ENCODE results near the gene TMPRSS2. TPM values are rescaled to one million over a fixed set of nuclear protein-coding genes. Genes with fewer than 3 reads are reported as not detected.

The TMPRSS2 gene
- total RNA-seq, 4 donors from 2014 or later, result not detected

GRCh38 chr21:41509733-41510132 lies 1.8 kb upstream of the TMPRSS2 start:
- 45 to 80% methylated on average over 3 of the region's 3 CpGs for WGBS, 2 donors
- no peak for TF ChIP-seq CTCF (IDR thresholded peaks at IDR 0.05)
- Histone ChIP-seq H3K4me3 (no peak overlapping the region), H3K36me3 (no peaks in the 10 kb centered on the region), H3K27ac (no peak overlapping the region), H3K9me3 (no peaks in the 10 kb centered on the region), H3K27me3 (peaks cover 0 to 52% of the 10 kb centered on the region in 2 donors), H3K4me1 (peaks cover 0 to 20% (median 2%) of the 10 kb centered on the region in 4 donors)
- no peak for DNase-seq (ENCODE audit: low spot score in 2 of 2)

DNA sequence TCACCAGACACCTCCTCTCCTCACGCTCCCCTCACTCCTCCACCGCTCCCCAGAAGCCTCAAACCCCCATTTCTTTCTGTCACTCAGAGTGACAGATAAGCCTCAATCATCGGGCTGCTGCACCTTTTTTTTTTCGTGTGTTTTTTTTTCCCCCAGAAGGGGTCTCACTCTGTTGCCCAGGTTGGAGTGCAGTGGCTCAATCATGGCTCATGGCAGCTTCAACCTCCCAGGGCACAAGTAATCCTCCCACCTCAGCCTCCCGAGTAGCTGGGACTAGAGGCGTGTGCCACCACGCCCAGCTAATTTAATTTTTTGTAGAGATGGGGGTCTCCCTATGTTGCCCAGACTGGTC lies 1.2 kb upstream of the TMPRSS2 start:
- WGBS, 2 donors, result 53 to 59% methylated on average over 7 of the region's 7 CpGs
- no peak overlapping the region for H3K4me3 ChIP-seq
- DNase-seq (ENCODE audit: low spot score in 2 of 2), result no peak
- H3K27ac ChIP-seq, result peak overlapping the region in 1 of 4 donors; percentile 51
- no peak for TF ChIP-seq EP300 (IDR thresholded peaks at IDR 0.05)
- TF ChIP-seq POLR2A (IDR thresholded peaks at IDR 0.05), result no peak
- no peak for TF ChIP-seq CTCF (IDR thresholded peaks at IDR 0.05)
- H3K4me1 ChIP-seq, result peaks cover 0 to 20% (median 2%) of the 10 kb centered on the region in 4 donors
- peaks cover 0 to 52% of the 10 kb centered on the region in 2 donors for H3K27me3 ChIP-seq
- H3K36me3 ChIP-seq, result no peaks in the 10 kb centered on the region
- H3K9me3 ChIP-seq, result no peaks in the 10 kb centered on the region

GRCh38 chr21:41508415-41509144 lies 622 bp upstream of the TMPRSS2 start:
- TF ChIP-seq CTCF (IDR thresholded peaks at IDR 0.05), result no peak
- TF ChIP-seq POLR2A (IDR thresholded peaks at IDR 0.05), result no peak
- no peak for TF ChIP-seq EP300 (IDR thresholded peaks at IDR 0.05)
- peaks cover 0 to 52% of the 10 kb centered on the region in 2 donors for H3K27me3 ChIP-seq
- no peaks in the 10 kb centered on the region for H3K9me3 ChIP-seq
- H3K36me3 ChIP-seq, result no peaks in the 10 kb centered on the region
- peak overlapping the region in 1 of 4 donors; percentile 51 for H3K27ac ChIP-seq
- peak overlapping the region in 1 of 4 donors; percentile 23 for H3K4me3 ChIP-seq
- no peak for DNase-seq (ENCODE audit: low spot score in 2 of 2)
- H3K4me1 ChIP-seq, result peaks cover 0 to 20% (median 2%) of the 10 kb centered on the region in 4 donors
- 6 to 14% methylated on average over 17 to 21 of the region's 28 CpGs for WGBS, 2 donors

GRCh38 chr21:41506611-41507520 lies 1.1 kb downstream of the TMPRSS2 start:
- no peaks in the 10 kb centered on the region for H3K9me3 ChIP-seq
- H3K4me1 ChIP-seq, result peaks cover 0 to 20% (median 2%) of the 10 kb centered on the region in 4 donors
- DNase-seq (ENCODE audit: low spot score in 2 of 2), result no peak
- peak overlapping the region in 1 of 4 donors; percentile 51 for H3K27ac ChIP-seq
- TF ChIP-seq EP300 (IDR thresholded peaks at IDR 0.05), result no peak
- no peak for TF ChIP-seq CTCF (IDR thresholded peaks at IDR 0.05)
- no peak for TF ChIP-seq POLR2A (IDR thresholded peaks at IDR 0.05)
- H3K27me3 ChIP-seq, result peaks cover 0 to 48% of the 10 kb centered on the region in 2 donors
- H3K4me3 ChIP-seq, result peak overlapping the region in 2 of 4 donors; percentile 23 to 33
- WGBS, 2 donors, result 10 to 22% methylated on average over 11 to 48 of the region's 64 CpGs
- no peaks in the 10 kb centered on the region for H3K36me3 ChIP-seq
